HG03571 (cell line): ENCODE results near the gene USP21.
"Not testable (repeated sequence)": the region's sequence is repeated elsewhere in the genome, so short reads cannot be mapped to it uniquely, and the experiment has no call there.

Experiments
- ATAC-seq: cut with Tn5 transposase; IDR thresholded peaks from one replicate; pipeline ENCODE4 v1.9.1; 2021; ENCODE audit not compliant: unreplicated experiment

The USP21 gene

GRCh38 chr1:161159087-161159912 lies at the start of gene USP21:
USP21 (plus strand) TSS chr1:161159500; CDS start chr1:161160641, 1,141 bp downstream.
- ATAC-seq = peak; percentile 82

- ATAC-seq = no peak
These were observed 48.2 kb upstream of the USP21 start for GRCh38 chr1:161111117-161111516.

- no peak for ATAC-seq
These were observed 47.8 kb upstream of the USP21 start for GRCh38 chr1:161111527-161111926.

- no peak for ATAC-seq
These were observed 45.4 kb upstream of the USP21 start for GRCh38 chr1:161113915-161114314.

- ATAC-seq = no peak
These were observed 44.7 kb upstream of the USP21 start for GRCh38 chr1:161114556-161114955.

- no peak for ATAC-seq
These were observed 44.1 kb upstream of the USP21 start for GRCh38 chr1:161115132-161115711.

GRCh38 chr1:161115961-161116360 lies 43.3 kb upstream of the USP21 start:
- not testable (repeated sequence) for ATAC-seq

- ATAC-seq = peak; percentile 71
These were observed 41.3 kb upstream of the USP21 start, which contains the start of the genes NIT1 and PFDN2 for GRCh38 chr1:161117759-161118581. NIT1 (plus strand) TSS chr1:161118105; CDS start chr1:161118177, 72 bp downstream. PFDN2 (minus strand) TSS chr1:161118037; CDS start chr1:161118026, 11 bp downstream.

GRCh38 chr1:161119092-161119903 lies 40.0 kb upstream of the USP21 start:
- ATAC-seq = peak; percentile 48

- ATAC-seq = no peak
These were observed 38.2 kb upstream of the USP21 start for GRCh38 chr1:161121042-161121650.

GRCh38 chr1:161121834-161122233 lies 37.5 kb upstream of the USP21 start:
- no peak for ATAC-seq

GRCh38 chr1:161122967-161123366 lies 36.3 kb upstream of the USP21 start:
- no peak for ATAC-seq

GRCh38 chr1:161127649-161128048 lies 31.7 kb upstream of the USP21 start:
- no peak for ATAC-seq

- no peak for ATAC-seq
These were observed 30.5 kb upstream of the USP21 start for GRCh38 chr1:161128591-161129420.

- no peak for ATAC-seq
These were observed 29.0 kb upstream of the USP21 start for GRCh38 chr1:161130266-161130665.

GRCh38 chr1:161131523-161132409 lies 27.5 kb upstream of the USP21 start:
- no peak for ATAC-seq

- peak; percentile 96 for ATAC-seq
These were observed 26.7 kb upstream of the USP21 start, which contains the start of gene DEDD for GRCh38 chr1:161132410-161133219. DEDD (minus strand) TSS chr1:161132667; CDS start chr1:161124462, 8,205 bp downstream.
